HEK293 (cell line): ENCODE measurements around the gene SLC25A14.

Source experiments
- BCL11B ChIP-seq: fragments of 450-650 bp; formaldehyde crosslinking; IDR thresholded peaks from 2 replicates; pipeline ENCODE4 v1.5.1; 2016; ENCODE audit warnings: low read depth, missing biosample characterization, missing genetic modification characterization
- GLI2 ChIP-seq: fragments of 450-650 bp; formaldehyde crosslinking; IDR thresholded peaks from 2 replicates; pipeline ENCODE4; 2017; ENCODE audit warnings: missing biosample characterization, missing genetic modification characterization, low read depth, borderline replicate concordance
- GLI4 ChIP-seq: fragments of 450-650 bp; formaldehyde crosslinking; IDR thresholded peaks from 2 replicates; pipeline ENCODE4 v1.5.1; 2016; ENCODE audit warnings: missing biosample characterization, missing genetic modification characterization
- HIC1 ChIP-seq: fragments of 450-650 bp; formaldehyde crosslinking; IDR thresholded peaks from 2 replicates; pipeline ENCODE4 v1.5.1; 2016; ENCODE audit warnings: missing biosample characterization, missing genetic modification characterization
- KLF17 ChIP-seq: fragments of 450-650 bp; formaldehyde crosslinking; IDR thresholded peaks from 2 replicates; pipeline ENCODE4 v1.5.1; 2016; ENCODE audit warnings: missing biosample characterization, missing genetic modification characterization
- KLF7 ChIP-seq: fragments of 450-650 bp; formaldehyde crosslinking; IDR thresholded peaks from 2 replicates; pipeline ENCODE4 v1.5.1; 2016; ENCODE audit warnings: missing biosample characterization, missing genetic modification characterization, borderline replicate concordance
- MZF1 ChIP-seq: fragments of 450-650 bp; formaldehyde crosslinking; IDR thresholded peaks from 2 replicates; pipeline ENCODE4 v1.5.1; 2017; ENCODE audit warnings: missing biosample characterization, missing genetic modification characterization, borderline replicate concordance
- PATZ1 ChIP-seq: fragments of 450-650 bp; formaldehyde crosslinking; IDR thresholded peaks from 2 replicates; pipeline ENCODE4 v1.5.1; 2016; ENCODE audit warnings: missing biosample characterization, missing genetic modification characterization
- REPIN1 ChIP-seq: fragments of 450-650 bp; formaldehyde crosslinking; IDR thresholded peaks from 2 replicates; pipeline ENCODE4 v1.5.1; 2017; ENCODE audit warnings: missing biosample characterization, missing genetic modification characterization, low read depth
- SETDB1 ChIP-seq: IDR thresholded peaks from one replicate; pipeline ENCODE4 v1.6.1; 2017; ENCODE audit warnings: mild to moderate bottlenecking, low read length, moderate library complexity, mixed read lengths; ENCODE audit not compliant: insufficient read length
- SP2 ChIP-seq: fragments of 450-650 bp; formaldehyde crosslinking; IDR thresholded peaks from 2 replicates; pipeline ENCODE4 v1.5.1; 2016; ENCODE audit warnings: missing biosample characterization, missing genetic modification characterization
- SP7 ChIP-seq: fragments of 450-650 bp; formaldehyde crosslinking; IDR thresholded peaks from 2 replicates; pipeline ENCODE4 v1.5.1; 2016; ENCODE audit warnings: missing biosample characterization, missing genetic modification characterization
- TSHZ1 ChIP-seq: fragments of 450-650 bp; formaldehyde crosslinking; IDR thresholded peaks from 2 replicates; pipeline ENCODE4 v1.5.1; 2016; ENCODE audit warnings: missing biosample characterization, missing genetic modification characterization, borderline replicate concordance
- YY1 ChIP-seq: fragments of 450-650 bp; formaldehyde crosslinking; IDR thresholded peaks from 2 replicates; pipeline ENCODE4 v1.5.1; 2018; ENCODE audit warnings: missing biosample characterization, missing genetic modification characterization
- ZBTB1 ChIP-seq: fragments of 450-650 bp; formaldehyde crosslinking; IDR thresholded peaks from 2 replicates; pipeline ENCODE4 v1.5.1; 2016; ENCODE audit warnings: missing biosample characterization, missing genetic modification characterization
- ZBTB17 ChIP-seq: fragments of 450-650 bp; formaldehyde crosslinking; IDR thresholded peaks from 2 replicates; pipeline ENCODE4 v1.5.1; 2016; ENCODE audit warnings: missing biosample characterization, missing genetic modification characterization
- ZFP69B ChIP-seq: fragments of 450-650 bp; formaldehyde crosslinking; IDR thresholded peaks from 2 replicates; pipeline ENCODE4 v1.5.1; 2016; ENCODE audit warnings: missing biosample characterization, missing genetic modification characterization
- ZNF10 ChIP-seq: fragments of 450-650 bp; formaldehyde crosslinking; IDR thresholded peaks from 2 replicates; pipeline ENCODE4 v1.5.1; 2017; ENCODE audit warnings: missing biosample characterization, missing genetic modification characterization
- ZNF280C ChIP-seq: fragments of 450-650 bp; formaldehyde crosslinking; IDR thresholded peaks from 2 replicates; pipeline ENCODE4 v1.5.1; 2016; ENCODE audit warnings: missing biosample characterization, missing genetic modification characterization
- ZNF311 ChIP-seq: fragments of 450-650 bp; formaldehyde crosslinking; IDR thresholded peaks from 2 replicates; pipeline ENCODE4 v1.5.1; 2017; ENCODE audit warnings: missing biosample characterization, missing genetic modification characterization, borderline replicate concordance
- ZNF341 ChIP-seq: fragments of 450-650 bp; formaldehyde crosslinking; IDR thresholded peaks from 2 replicates; pipeline ENCODE4; 2016; ENCODE audit warnings: low read depth, missing biosample characterization, missing genetic modification characterization
- ZNF366 ChIP-seq: fragments of 450-650 bp; formaldehyde crosslinking; conservative IDR thresholded peaks from 2 replicates; pipeline ENCODE4 v1.5.1; 2016; ENCODE audit warnings: missing biosample characterization, missing genetic modification characterization
- ZNF423 ChIP-seq: fragments of 450-650 bp; formaldehyde crosslinking; IDR thresholded peaks from 2 replicates; pipeline ENCODE4 v1.5.1; 2016; ENCODE audit warnings: missing biosample characterization, missing genetic modification characterization
- ZNF544 ChIP-seq: fragments of 450-650 bp; formaldehyde crosslinking; IDR thresholded peaks from 2 replicates; pipeline ENCODE4 v1.5.0; 2017; ENCODE audit warnings: missing biosample characterization, missing genetic modification characterization
- ZNF624 ChIP-seq: fragments of 450-650 bp; formaldehyde crosslinking; IDR thresholded peaks from 2 replicates; pipeline ENCODE4 v1.5.1; 2017; ENCODE audit warnings: missing biosample characterization, missing genetic modification characterization
- ZNF660 ChIP-seq: fragments of 450-650 bp; IDR thresholded peaks from 2 replicates; pipeline ENCODE4 v1.5.1; 2018; ENCODE audit warnings: missing biosample characterization, mild to moderate bottlenecking, missing genetic modification characterization
- ZNF677 ChIP-seq: fragments of 450-650 bp; IDR thresholded peaks from 2 replicates; pipeline ENCODE4 v1.5.0; 2018; ENCODE audit warnings: missing biosample characterization, mild to moderate bottlenecking, missing genetic modification characterization, moderate library complexity
- ZNF776 ChIP-seq: fragments of 450-650 bp; formaldehyde crosslinking; IDR thresholded peaks from 2 replicates; pipeline ENCODE4 v1.5.0; 2017; ENCODE audit warnings: missing biosample characterization, missing genetic modification characterization, borderline replicate concordance
- ZSCAN30 ChIP-seq: fragments of 450-650 bp; IDR thresholded peaks from 2 replicates; pipeline ENCODE4 v1.5.1; 2018; ENCODE audit warnings: missing biosample characterization, mild to moderate bottlenecking, missing genetic modification characterization, moderate library complexity

SLC25A14 gene

GRCh38 chrX:130401415-130402207, 61.9 kb downstream of the SLC25A14 start, which contains the start of gene RBMX2 (continued):
- TF ChIP-seq PATZ1 (tag by site-specific recombination) (peak; percentile 51; the same call in 1 of the 2 replicates), ZNF624 (tag by site-specific recombination) (no peak), ZNF776 (no peak), KLF17 (tag by site-specific recombination) (no peak), ZNF677 (tag by site-specific recombination) (no peak), ZNF660 (tag by site-specific recombination) (0 out of 2 replicates have a peak, but pooled peaks have one; percentile 2), ZSCAN30 (tag by site-specific recombination) (no peak), ZNF544 (tag by site-specific recombination) (no peak), HIC1 (tag by site-specific recombination) (no peak), ZBTB17 (tag by site-specific recombination) (peak; percentile 63), ZNF341 (tag by site-specific recombination) (peak; percentile 98), REPIN1 (tag by site-specific recombination) (0 out of 2 replicates have a peak, but pooled peaks have one; percentile 44), GLI2 (tag by site-specific recombination) (no peak), ZBTB1 (tag by site-specific recombination) (no peak), MZF1 (tag by site-specific recombination) (no peak), GLI4 (tag by site-specific recombination) (no peak), SP7 (tag by site-specific recombination) (0 out of 2 replicates have a peak, but pooled peaks have one; percentile 13), ZNF423 (no peak), TSHZ1 (tag by site-specific recombination) (no peak), ZFP69B (no peak), SETDB1 (no peak), BCL11B (tag by site-specific recombination) (no peak), SP2 (tag by site-specific recombination) (peak; percentile 82), ZNF311 (no peak), YY1 (tag by site-specific recombination) (no peak), ZNF10 (tag by site-specific recombination) (no peak), KLF7 (tag by site-specific recombination) (no peak), ZNF280C (tag by site-specific recombination) (no peak), ZNF366 (tag by site-specific recombination) (no peak)
